K562 (cell line): ENCODE measurements around the gene OR1J1.

ENCODE experiments used
- ATF2 ChIP-seq: sonication (generic); formaldehyde crosslinking; IDR thresholded peaks from 2 replicates; pipeline ENCODE4 v1.8.1; 2022; ENCODE audit warnings: missing genetic modification reagents
- CREB3 ChIP-seq: fragments of 450-650 bp; conservative IDR thresholded peaks from 2 replicates; pipeline ENCODE4 v1.6.1; 2016; ENCODE audit warnings: missing genetic modification characterization, low read depth, mild to moderate bottlenecking, missing compliant biosample characterization, moderate library complexity
- CTCF ChIP-seq, 3 experiments: IDR thresholded peaks in 2 of 3; conservative IDR thresholded peaks in 1 of 3; 2 replicates each; pipeline ENCODE4 v1.5.1; 2011 to 2012; ENCODE audit warnings: low read length in 3 of 3, mild to moderate bottlenecking in 3 of 3, control low read depth in 2 of 3, improper control_type of control experiment in 1 of 3, inconsistent platforms in 1 of 3, low read depth in 1 of 3, mixed read lengths in 1 of 3, moderate library complexity in 1 of 3; ENCODE audit not compliant: insufficient read depth in 2 of 3
- FOXA1 ChIP-seq: fragments of 450-650 bp; IDR thresholded peaks from 2 replicates; pipeline ENCODE4 v1.6.1; 2016; ENCODE audit warnings: mild to moderate bottlenecking, borderline replicate concordance
- POLR2A ChIP-seq: fragments of 450-650 bp; conservative IDR thresholded peaks from 2 replicates; pipeline ENCODE4 v1.6.1; 2016
- SMARCA4 ChIP-seq: fragments of 450-650 bp; IDR thresholded peaks from 2 replicates; pipeline ENCODE4 v1.6.1; 2016
- SP1 ChIP-seq: sonication (generic); formaldehyde crosslinking; IDR thresholded peaks from 2 replicates; pipeline ENCODE4 v1.8.1; 2022; ENCODE audit warnings: mild to moderate bottlenecking, missing genetic modification reagents
- TAF1 ChIP-seq: IDR thresholded peaks from 2 replicates; pipeline ENCODE4 v1.6.1; 2011; ENCODE audit warnings: mild to moderate bottlenecking, low read length, moderate library complexity; ENCODE audit not compliant: insufficient read depth, control insufficient read depth, severe bottlenecking; ENCODE audit errors: extremely low read depth
- TEAD4 ChIP-seq, 2 experiments: sonication (generic) in 1 of 2; formaldehyde crosslinking in 1 of 2; IDR thresholded peaks; 2 replicates each; pipeline versions ENCODE4 v1.6.1 to v1.8.0; 2012 to 2022; ENCODE audit warnings: borderline replicate concordance in 1 of 2, inconsistent platforms in 1 of 2, low read length in 1 of 2, mild to moderate bottlenecking in 1 of 2, missing genetic modification reagents in 1 of 2
- USF2 ChIP-seq: sonication (generic); formaldehyde crosslinking; IDR thresholded peaks from 2 replicates; pipeline ENCODE4 v1.5.0; 2020; ENCODE audit warnings: missing genetic modification reagents
- ZKSCAN1 ChIP-seq: fragments of 150-350 bp; IDR thresholded peaks from 2 replicates; pipeline ENCODE4 v1.6.1; 2016; ENCODE audit warnings: low read depth, low read length

- TF ChIP-seq ZKSCAN1 = no peak
- TF ChIP-seq SP1 (CRISPR knock-in tag) = no peak
- no peak for TF ChIP-seq CREB3 (tag)
- TF ChIP-seq USF2 (CRISPR knock-in tag) = no peak
- no peak for TF ChIP-seq FOXA1
- TF ChIP-seq ATF2 = no peak
- TF ChIP-seq SMARCA4 = no peak
- no peak for TF ChIP-seq POLR2A
- no peak for TF ChIP-seq TAF1
- TF ChIP-seq CTCF (IDR thresholded peaks at IDR 0.05 in 2 of 3, conservative IDR thresholded peaks at IDR 0.05 in 1 of 3; ENCODE audit: insufficient read depth in 2 of 3, low read depth in 1 of 3, low read length in 3 of 3) = no peak
- no peak for TF ChIP-seq TEAD4 (IDR thresholded peaks at IDR 0.05; ENCODE audit: low read length)
- no peak for TF ChIP-seq TEAD4 (CRISPR knock-in tag; IDR thresholded peaks at IDR 0.05; ENCODE audit: borderline replicate concordance)
These were observed 1.3 kb upstream of the OR1J1 start for GRCh38 chr9:122479062-122479461.
